IMR-90 (cell line): ENCODE data around the gene CHST2. TPM values are rescaled to one million over a fixed set of nuclear protein-coding genes. Genes with fewer than 3 reads are reported as not detected.

Source experiments
- ATAC-seq: fragments of 200-7000 bp; cut with Tn5 transposase; 2 replicates; pipeline ENCODE4 v1.9.1; 2020; ENCODE audit warnings: low read depth, mild to moderate bottlenecking, moderate library complexity
- BruUV-seq: library from RNA; stranded (reverse); fragments of 400-500 nt; replicated peaks from 2 replicates; lab custom pipeline; 2021; lab: Mats Ljungman, UMichigan
- CTCF ChIA-PET: fragments of 300-600 bp; formaldehyde crosslinking; extraction: SDS; loops from one replicate; lab custom pipeline; 2021; ENCODE audit warnings: antibody characterized with exemption; lab: Yijun Ruan, JAX
- POLR2A ChIA-PET: fragments of 300-600 bp; sonication (Branson Sonifier 250); formaldehyde crosslinking; loops from one replicate; lab custom pipeline; 2022; ENCODE audit warnings: antibody characterized with exemption; ENCODE audit not compliant: unreplicated experiment; lab: Charles Lee
- DNase-seq: peaks from one replicate; pipeline ENCODE4 v3.0.0; 2013
- H2AFZ ChIP-seq: replicated peaks from 2 replicates; pipeline ENCODE3; 2013; ENCODE audit warnings: low read length, mild to moderate bottlenecking; ENCODE audit not compliant: poor library complexity
- H2AK5ac ChIP-seq: 2 replicates; pipeline ENCODE4 v1.6.1; 2013; ENCODE audit warnings: low read depth, low read length, inconsistent platforms
- H2AK9ac ChIP-seq: replicated peaks from 2 replicates; pipeline ENCODE3; 2013; ENCODE audit warnings: mild to moderate bottlenecking, low read depth, low read length, moderate library complexity; ENCODE audit not compliant: poor library complexity
- H2BK120ac ChIP-seq: 2 replicates; pipeline ENCODE4 v1.6.1; 2013; ENCODE audit warnings: low read depth, low read length, inconsistent platforms
- H2BK15ac ChIP-seq: 3 replicates; pipeline ENCODE4 v1.6.1; 2013; ENCODE audit warnings: low read depth, low read length, inconsistent platforms
- H2BK20ac ChIP-seq: 2 replicates; pipeline ENCODE4 v1.6.1; 2013; ENCODE audit warnings: low read depth, mild to moderate bottlenecking, inconsistent platforms, low read length, moderate library complexity
- H2BK5ac ChIP-seq: 2 replicates; pipeline ENCODE4 v1.6.1; 2013; ENCODE audit warnings: mild to moderate bottlenecking, low read depth, low read length, inconsistent platforms; ENCODE audit not compliant: poor library complexity, severe bottlenecking
- H3K14ac ChIP-seq: replicated peaks from 2 replicates; pipeline ENCODE4 v1.6.1; 2013; ENCODE audit warnings: low read depth, low read length, inconsistent platforms
- H3K18ac ChIP-seq: 2 replicates; pipeline ENCODE4 v1.6.1; 2013; ENCODE audit warnings: low read depth, low read length, control low read depth
- H3K23ac ChIP-seq: 2 replicates; pipeline ENCODE4 v1.6.1; 2013; ENCODE audit warnings: low read depth, low read length, inconsistent platforms
- H3K27ac ChIP-seq: 2 replicates; pipeline ENCODE4 v1.5.1; 2013; ENCODE audit warnings: mild to moderate bottlenecking, control low read depth, low read length; ENCODE audit not compliant: insufficient read depth
- H3K27me3 ChIP-seq: 2 replicates; pipeline ENCODE4 v1.6.1; 2013; ENCODE audit warnings: low read length; ENCODE audit not compliant: control insufficient read depth, insufficient read depth
- H3K36me3 ChIP-seq: 2 replicates; pipeline ENCODE4 v1.6.1; 2013; ENCODE audit warnings: low read length, mixed read lengths; ENCODE audit not compliant: control insufficient read depth, insufficient read depth
- H3K4ac ChIP-seq: 2 replicates; pipeline ENCODE4 v1.6.1; 2013; ENCODE audit warnings: low read depth, low read length, inconsistent platforms
- H3K4me1 ChIP-seq: 2 replicates; pipeline ENCODE4 v1.6.1; 2013; ENCODE audit warnings: low read length, mixed read lengths; ENCODE audit not compliant: control insufficient read depth, insufficient read depth
- H3K4me2 ChIP-seq: 2 replicates; pipeline ENCODE4 v1.6.1; 2013; ENCODE audit warnings: low read depth, mild to moderate bottlenecking, control low read depth, low read length, moderate library complexity
- H3K4me3 ChIP-seq: 2 replicates; pipeline ENCODE4 v1.5.1; 2013; ENCODE audit warnings: low read depth, mild to moderate bottlenecking, control low read depth, low read length, moderate library complexity; ENCODE audit not compliant: insufficient read depth
- H3K56ac ChIP-seq: 2 replicates; pipeline ENCODE4 v1.6.1; 2013; ENCODE audit warnings: low read length, inconsistent platforms; ENCODE audit not compliant: insufficient read depth; ENCODE audit errors: extremely low read depth
- H3K79me1 ChIP-seq, 2 experiments: 2 replicates each; pipeline ENCODE4 v1.6.1; 2013; ENCODE audit warnings: low read length in 2 of 2, inconsistent platforms in 1 of 2, low read depth in 1 of 2
- H3K9ac ChIP-seq: 2 replicates; pipeline ENCODE4 v1.6.1; 2013; ENCODE audit warnings: low read depth, low read length, control low read depth
- H3K9me1 ChIP-seq: 2 replicates; pipeline ENCODE4 v1.6.1; 2013; ENCODE audit warnings: low read length, inconsistent platforms; ENCODE audit not compliant: insufficient read depth
- H3K9me3 ChIP-seq: 2 replicates; pipeline ENCODE4 v1.6.1; 2013; ENCODE audit warnings: low read length; ENCODE audit not compliant: control insufficient read depth, insufficient read depth
- H4K20me1 ChIP-seq: 2 replicates; pipeline ENCODE4 v1.6.1; 2013; ENCODE audit warnings: low read length, inconsistent platforms; ENCODE audit not compliant: insufficient read depth
- H4K5ac ChIP-seq: 2 replicates; pipeline ENCODE4 v1.6.1; 2013; ENCODE audit warnings: mild to moderate bottlenecking, low read depth, low read length, control low read depth
- H4K8ac ChIP-seq, 2 experiments: 2 replicates each; pipeline ENCODE4 v1.6.1; 2013; ENCODE audit warnings: low read depth in 2 of 2, low read length in 2 of 2, control low read depth in 1 of 2, inconsistent platforms in 1 of 2
- H4K91ac ChIP-seq: 2 replicates; pipeline ENCODE4 v1.6.1; 2013; ENCODE audit warnings: low read depth, low read length, inconsistent platforms; ENCODE audit not compliant: insufficient read depth
- BHLHE40 ChIP-seq: fragments of 150-350 bp; IDR thresholded peaks from 2 replicates; pipeline ENCODE4 v1.6.1; 2016; ENCODE audit warnings: mild to moderate bottlenecking, low read depth, low read length
- CHD1 ChIP-seq: IDR thresholded peaks from 2 replicates; pipeline ENCODE4 v1.6.1; 2012; ENCODE audit warnings: low read depth, low read length, improper control_type of control experiment
- MAFK ChIP-seq: IDR thresholded peaks from 2 replicates; pipeline ENCODE4 v1.6.1; 2012; ENCODE audit warnings: low read depth, low read length, improper control_type of control experiment
- MAZ ChIP-seq: IDR thresholded peaks from 2 replicates; pipeline ENCODE4 v1.6.1; 2012; ENCODE audit warnings: low read depth, mild to moderate bottlenecking, low read length, improper control_type of control experiment, moderate library complexity, borderline replicate concordance
- NFE2L2 ChIP-seq: fragments of 150-350 bp; IDR thresholded peaks from 2 replicates; pipeline ENCODE4 v1.6.1; 2016; ENCODE audit warnings: low read depth, mild to moderate bottlenecking, low read length
- POLR2A ChIP-seq: IDR thresholded peaks from 2 replicates; pipeline ENCODE4 v1.6.1; 2012; ENCODE audit warnings: mild to moderate bottlenecking, low read depth, low read length
- RAD21 ChIP-seq: IDR thresholded peaks from 2 replicates; pipeline ENCODE4 v1.6.1; 2012; ENCODE audit warnings: low read length, improper control_type of control experiment
- RCOR1 ChIP-seq: IDR thresholded peaks from 2 replicates; pipeline ENCODE4 v1.6.1; 2012; ENCODE audit warnings: mild to moderate bottlenecking, low read length, improper control_type of control experiment; ENCODE audit not compliant: insufficient replicate concordance
- WGBS, 2 experiments: methylation state at CpG; one replicate each; pipeline versions ENCODE4 v1.1.5 to v1.1.7; 2013; ENCODE audit warnings: missing lambda C conversion rate in 2 of 2; ENCODE audit not compliant: insufficient read length in 1 of 2; ENCODE audit errors: extremely low coverage in 2 of 2; 5-methylcytosine and 5-hydroxymethylcytosine counted together
- dilution Hi-C: fragments of 300-500 bp; cut with HindIII; formaldehyde crosslinking; loops from one replicate; pipeline ENCODE4 v1.14.3; 2018; ENCODE audit warnings: low sequenced_read_pairs; ENCODE audit not compliant: unreplicated experiment
- in situ Hi-C: fragments of 300-500 bp; cut with MboI; formaldehyde crosslinking; loops from 3 replicates; pipeline ENCODE4 v1.14.3; 2019; ENCODE audit warnings: low sequenced_read_pairs, inconsistent platforms, mixed read lengths
- intact Hi-C: fragments of 100-400 bp; cut with micrococcal nuclease; formaldehyde crosslinking; loops from 2 replicates; pipeline ENCODE4 v1.10.0; 2022
- polyA plus RNA-seq, 3 experiments: library from polyadenylated mRNA; depleted of rRNA; stranded (reverse); fragments of >200 nt; gene quantifications; 2 replicates each; pipeline ENCODE4 v1.2.3, GENCODE V29; 2012; ENCODE audit warnings: low replicate concordance in 1 of 3
- total RNA-seq: library from RNA; depleted of rRNA; stranded (reverse); fragments of >200 nt; gene quantifications from 2 replicates; pipeline ENCODE4 v1.2.3, GENCODE V29; 2012
- TF ChIP-seq, protein P1 (sequence below): conservative IDR thresholded peaks from 2 replicates; pipeline ENCODE4 v1.5.1; 2012; ENCODE audit warnings: mild to moderate bottlenecking, low read depth, low read length, improper control_type of control experiment

The CHST2 gene
- total and polyA plus RNA-seq, 2 of the 4 experiments (the other 2 are of a cell fraction) = 0.90 to 1.4 TPM

DNA sequence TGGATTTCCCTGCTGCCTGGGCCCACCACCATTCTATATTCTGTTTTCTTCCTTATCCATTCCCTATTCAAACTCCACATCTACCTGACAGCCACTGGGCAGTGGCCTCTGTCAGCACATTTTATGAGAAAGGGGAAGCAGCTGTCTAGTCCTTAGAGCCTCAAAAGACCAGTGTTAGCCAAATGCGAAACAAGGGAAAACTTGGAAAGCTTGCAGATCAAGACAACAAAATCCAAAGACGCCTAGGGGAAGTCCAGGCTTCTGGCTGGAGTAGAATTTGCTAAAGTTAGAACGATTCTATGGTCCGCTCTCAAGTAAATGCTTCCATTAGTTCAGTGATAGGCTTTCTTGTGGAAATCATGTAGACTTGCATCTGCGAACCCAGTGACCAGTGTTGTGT is 39.4 kb upstream of the CHST2 start:
- no peak overlapping the region for H4K91ac ChIP-seq
- WGBS, 2 experiments = 86% methylated on average over 1 of the region's 5 CpGs; no CpG with 5 or more reads in 1 of the 2 experiments
- DNase-seq = no peak
- no peaks in the 10 kb centered on the region for H3K36me3 ChIP-seq
- H2BK120ac ChIP-seq = no peak overlapping the region
- intact Hi-C loops (no loop called here), dilution Hi-C loops (no loop called here), in situ Hi-C loops (no loop called here)
- no TSS peak for BruUV-seq
- no peak overlapping the region for H2BK20ac ChIP-seq
- H3K27me3 ChIP-seq = peaks cover 2% of the 10 kb centered on the region; the same call in 1 of the 2 replicates
- H3K4me1 ChIP-seq = no peaks in the 10 kb centered on the region
- H3K14ac ChIP-seq = no peak overlapping the region
- no peak overlapping the region for H3K56ac ChIP-seq
- CTCF ChIA-PET = no interaction called here
- no peak for TF ChIP-seq RAD21
- TF ChIP-seq, protein P1, sequence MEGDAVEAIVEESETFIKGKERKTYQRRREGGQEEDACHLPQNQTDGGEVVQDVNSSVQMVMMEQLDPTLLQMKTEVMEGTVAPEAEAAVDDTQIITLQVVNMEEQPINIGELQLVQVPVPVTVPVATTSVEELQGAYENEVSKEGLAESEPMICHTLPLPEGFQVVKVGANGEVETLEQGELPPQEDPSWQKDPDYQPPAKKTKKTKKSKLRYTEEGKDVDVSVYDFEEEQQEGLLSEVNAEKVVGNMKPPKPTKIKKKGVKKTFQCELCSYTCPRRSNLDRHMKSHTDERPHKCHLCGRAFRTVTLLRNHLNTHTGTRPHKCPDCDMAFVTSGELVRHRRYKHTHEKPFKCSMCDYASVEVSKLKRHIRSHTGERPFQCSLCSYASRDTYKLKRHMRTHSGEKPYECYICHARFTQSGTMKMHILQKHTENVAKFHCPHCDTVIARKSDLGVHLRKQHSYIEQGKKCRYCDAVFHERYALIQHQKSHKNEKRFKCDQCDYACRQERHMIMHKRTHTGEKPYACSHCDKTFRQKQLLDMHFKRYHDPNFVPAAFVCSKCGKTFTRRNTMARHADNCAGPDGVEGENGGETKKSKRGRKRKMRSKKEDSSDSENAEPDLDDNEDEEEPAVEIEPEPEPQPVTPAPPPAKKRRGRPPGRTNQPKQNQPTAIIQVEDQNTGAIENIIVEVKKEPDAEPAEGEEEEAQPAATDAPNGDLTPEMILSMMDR = no peak
- no peak for TF ChIP-seq NFE2L2
- TF ChIP-seq RCOR1 = no peak
- no peak for TF ChIP-seq MAZ
- no peak for TF ChIP-seq CHD1
- TF ChIP-seq POLR2A = no peak
- TF ChIP-seq BHLHE40 = no peak
- no peak for TF ChIP-seq MAFK
- H2AFZ ChIP-seq = no peak overlapping the region
- ATAC-seq = no peak
- no peak overlapping the region for H3K4ac ChIP-seq
- H3K9me3 ChIP-seq = no peaks in the 10 kb centered on the region
- no peak overlapping the region for H3K23ac ChIP-seq
- H2BK5ac ChIP-seq = no peak overlapping the region
- no peaks in the 10 kb centered on the region for H3K9me1 ChIP-seq
- no peak overlapping the region for H3K4me3 ChIP-seq
- POLR2A ChIA-PET = no interaction called here
- H4K5ac ChIP-seq = no peak overlapping the region
- H4K8ac ChIP-seq = no peak overlapping the region
- H2AK5ac ChIP-seq = no peak overlapping the region
- H2BK15ac ChIP-seq = no peak overlapping the region
- no peak overlapping the region for H3K4me2 ChIP-seq
- H3K9ac ChIP-seq = no peak overlapping the region
- no peak overlapping the region for H2AK9ac ChIP-seq
- no peak overlapping the region for H3K27ac ChIP-seq
- no peak overlapping the region for H3K18ac ChIP-seq
- H3K79me1 ChIP-seq = no peaks in the 10 kb centered on the region
- no peaks in the 10 kb centered on the region for H4K20me1 ChIP-seq
